Skeletal muscle tissue (tissue), 4 donors: Measurements from ENCODE around the gene KY. TPM values are rescaled to one million over a fixed set of nuclear protein-coding genes. Genes with fewer than 3 reads are reported as not detected.
A peak's percentile ranks its signal among the peaks of the same experiment; 100 is the strongest.

Experiments used
- H3K27ac ChIP-seq: one replicate; pipeline ENCODE4 v1.7.0; 2013; ENCODE audit warnings: mild to moderate bottlenecking, low read depth, low read length, inconsistent platforms
- H3K27me3 ChIP-seq, 3 donors: one replicate each; pipeline ENCODE4 v1.7.0; 2013; ENCODE audit warnings: low read length in 3 of 3; ENCODE audit not compliant: control insufficient read depth in 3 of 3, insufficient read depth in 3 of 3
- H3K36me3 ChIP-seq, 3 donors: one replicate each; pipeline ENCODE4 v1.7.0; 2013; ENCODE audit warnings: low read length in 3 of 3; ENCODE audit not compliant: control insufficient read depth in 3 of 3, insufficient read depth in 3 of 3
- H3K4me1 ChIP-seq, 3 donors: one replicate each; pipeline ENCODE4 v1.7.0; 2013; ENCODE audit warnings: low read length in 3 of 3, mild to moderate bottlenecking in 3 of 3; ENCODE audit not compliant: control insufficient read depth in 3 of 3, insufficient read depth in 3 of 3
- H3K4me3 ChIP-seq, 3 donors: one replicate each; pipeline ENCODE4 v1.7.0; 2013; ENCODE audit warnings: low read length in 3 of 3
- H3K9ac ChIP-seq, 3 donors: one replicate each; pipeline ENCODE4 v1.7.0; 2013; ENCODE audit warnings: low read length in 3 of 3, mild to moderate bottlenecking in 3 of 3, moderate library complexity in 2 of 3, low read depth in 1 of 3
- H3K9me3 ChIP-seq, 3 donors: one replicate each; pipeline ENCODE4 v1.7.0; 2013; ENCODE audit warnings: low read length in 3 of 3; ENCODE audit not compliant: control insufficient read depth in 3 of 3
- total RNA-seq: library from RNA; depleted of rRNA; stranded (reverse); fragments of >200 nt; gene quantifications from one replicate; pipeline ENCODE4 v1.2.3, GENCODE V29; 2014
- donor health status: Osteomylitis.

Gene KY
- total RNA-seq, 1 donor from 2014 or later = 61.6 TPM

- no peak overlapping the region for H3K9ac ChIP-seq
- peaks cover 43 to 53% (median 53%) of the 10 kb centered on the region in 3 donors for H3K4me1 ChIP-seq
- no peaks in the 10 kb centered on the region for H3K9me3 ChIP-seq
- no peaks in the 10 kb centered on the region for H3K27me3 ChIP-seq
- no peak overlapping the region for H3K27ac ChIP-seq
- no peak overlapping the region for H3K4me3 ChIP-seq
- H3K36me3 ChIP-seq = peaks cover 8 to 86% (median 48%) of the 10 kb centered on the region in 3 donors
These were observed 39.3 kb downstream of the KY start for GRCh38 chr3:134611516-134611915.

GRCh38 chr3:134610432-134611385, 40.1 kb downstream of the KY start:
- H3K9ac ChIP-seq = peak overlapping the region in 1 of 3 donors; percentile 24
- peaks cover 43 to 56% (median 53%) of the 10 kb centered on the region in 3 donors for H3K4me1 ChIP-seq
- no peak overlapping the region for H3K27ac ChIP-seq
- no peaks in the 10 kb centered on the region for H3K27me3 ChIP-seq
- H3K9me3 ChIP-seq = no peaks in the 10 kb centered on the region
- peaks cover 8 to 78% (median 46%) of the 10 kb centered on the region in 3 donors for H3K36me3 ChIP-seq
- no peak overlapping the region for H3K4me3 ChIP-seq

- no peak overlapping the region for H3K4me3 ChIP-seq
- H3K36me3 ChIP-seq = peaks cover 8 to 71% (median 44%) of the 10 kb centered on the region in 3 donors
- H3K9ac ChIP-seq = no peak overlapping the region
- no peak overlapping the region for H3K27ac ChIP-seq
- no peaks in the 10 kb centered on the region for H3K27me3 ChIP-seq
- H3K9me3 ChIP-seq = no peaks in the 10 kb centered on the region
- peaks cover 43 to 56% (median 53%) of the 10 kb centered on the region in 3 donors for H3K4me1 ChIP-seq
These were observed 40.9 kb downstream of the KY start for GRCh38 chr3:134609821-134610431.

GRCh38 chr3:134608771-134609435, 41.9 kb downstream of the KY start:
- H3K4me1 ChIP-seq = peaks cover 43 to 56% (median 53%) of the 10 kb centered on the region in 3 donors
- peaks cover 8 to 70% (median 44%) of the 10 kb centered on the region in 3 donors for H3K36me3 ChIP-seq
- H3K9me3 ChIP-seq = no peaks in the 10 kb centered on the region
- no peak overlapping the region for H3K4me3 ChIP-seq
- no peaks in the 10 kb centered on the region for H3K27me3 ChIP-seq
- H3K27ac ChIP-seq = no peak overlapping the region
- H3K9ac ChIP-seq = no peak overlapping the region

- peaks cover 11 to 73% (median 48%) of the 10 kb centered on the region in 3 donors for H3K36me3 ChIP-seq
- H3K27ac ChIP-seq = no peak overlapping the region
- peaks cover 39 to 51% (median 51%) of the 10 kb centered on the region in 3 donors for H3K4me1 ChIP-seq
- no peak overlapping the region for H3K4me3 ChIP-seq
- H3K27me3 ChIP-seq = no peaks in the 10 kb centered on the region
- no peaks in the 10 kb centered on the region for H3K9me3 ChIP-seq
- H3K9ac ChIP-seq = peak overlapping the region in 1 of 3 donors; percentile 46
These were observed 42.6 kb downstream of the KY start for GRCh38 chr3:134608023-134608770.

GRCh38 chr3:134607054-134608022, 43.5 kb downstream of the KY start:
- H3K9me3 ChIP-seq = no peaks in the 10 kb centered on the region
- peaks cover 13 to 74% (median 55%) of the 10 kb centered on the region in 3 donors for H3K36me3 ChIP-seq
- no peaks in the 10 kb centered on the region for H3K27me3 ChIP-seq
- H3K9ac ChIP-seq = peak overlapping the region in 1 of 3 donors; percentile 46
- H3K27ac ChIP-seq = no peak overlapping the region
- H3K4me1 ChIP-seq = peaks cover 33 to 44% (median 43%) of the 10 kb centered on the region in 3 donors
- H3K4me3 ChIP-seq = no peak overlapping the region

GRCh38 chr3:134606033-134607025, 44.5 kb downstream of the KY start:
- H3K4me3 ChIP-seq = no peak overlapping the region
- no peaks in the 10 kb centered on the region for H3K27me3 ChIP-seq
- no peak overlapping the region for H3K9ac ChIP-seq
- no peaks in the 10 kb centered on the region for H3K9me3 ChIP-seq
- H3K27ac ChIP-seq = no peak overlapping the region
- peaks cover 25 to 35% (median 33%) of the 10 kb centered on the region in 3 donors for H3K4me1 ChIP-seq
- H3K36me3 ChIP-seq = peaks cover 13 to 65% (median 55%) of the 10 kb centered on the region in 3 donors

GRCh38 chr3:134605556-134605955, 45.3 kb downstream of the KY start:
- H3K9me3 ChIP-seq = no peaks in the 10 kb centered on the region
- no peak overlapping the region for H3K9ac ChIP-seq
- H3K27me3 ChIP-seq = no peaks in the 10 kb centered on the region
- H3K36me3 ChIP-seq = peaks cover 13 to 57% (median 54%) of the 10 kb centered on the region in 3 donors
- no peak overlapping the region for H3K27ac ChIP-seq
- H3K4me3 ChIP-seq = no peak overlapping the region
- peaks cover 23 to 33% (median 29%) of the 10 kb centered on the region in 3 donors for H3K4me1 ChIP-seq
